Endothelial cell (in vitro differentiated cells): ENCODE measurements around the gene WDFY2. TPM values are rescaled to one million over a fixed set of nuclear protein-coding genes. Genes with fewer than 3 reads are reported as not detected.

Source experiments
- DNase-seq: peaks from one replicate; pipeline ENCODE4 v3.0.0; 2021; ENCODE audit warnings: low spot score
- H3K27ac Mint-ChIP-seq: one replicate; pipeline ENCODE4 v1.8.0; 2021; ENCODE audit warnings: mixed read lengths, inconsistent platforms; ENCODE audit not compliant: unreplicated experiment
- H3K27me3 Mint-ChIP-seq: one replicate; pipeline ENCODE4 v1.8.0; 2021; ENCODE audit warnings: mild to moderate bottlenecking, moderate library complexity, mixed read lengths, inconsistent platforms; ENCODE audit not compliant: unreplicated experiment
- H3K36me3 Mint-ChIP-seq: one replicate; pipeline ENCODE4 v1.8.0; 2021; ENCODE audit warnings: mild to moderate bottlenecking, low read depth, mixed read lengths, inconsistent platforms; ENCODE audit not compliant: unreplicated experiment
- H3K4me1 Mint-ChIP-seq: one replicate; pipeline ENCODE4 v1.8.0; 2021; ENCODE audit warnings: mild to moderate bottlenecking, mixed read lengths, inconsistent platforms; ENCODE audit not compliant: unreplicated experiment
- H3K4me3 Mint-ChIP-seq: one replicate; pipeline ENCODE4 v1.8.0; 2021; ENCODE audit warnings: mild to moderate bottlenecking, mixed read lengths, inconsistent platforms; ENCODE audit not compliant: unreplicated experiment
- H3K9me3 Mint-ChIP-seq: one replicate; pipeline ENCODE4 v1.8.0; 2021; ENCODE audit warnings: mixed read lengths, inconsistent platforms; ENCODE audit not compliant: unreplicated experiment
- CTCF ChIP-seq: fragments of 200-600 bp; sonication (generic); IDR thresholded peaks from one replicate; pipeline ENCODE4 v1.5.0; 2021; ENCODE audit warnings: antibody characterized with exemption; ENCODE audit not compliant: unreplicated experiment
- microRNA-seq: library from miRNA; unstranded; fragments of <30 nt; microRNA quantifications from one replicate; pipeline ENCODE4, GENCODE V29; 2020; ENCODE audit not compliant: unreplicated experiment
- total RNA-seq: library from RNA; stranded (reverse); fragmentation: NEBNext Ultra II Directional; extraction: Animal tissue kit (Norgen Biotek cat#: 25700); gene quantifications from one replicate; pipeline ENCODE4 v1.2.1, GENCODE V29; 2021; ENCODE audit not compliant: unreplicated experiment

The WDFY2 gene
- total RNA-seq, 1 donor from 2014 or later, result 22.7 TPM

GRCh38 chr13:51815848-51816247 is 231.6 kb downstream of the WDFY2 start:
- Mint-ChIP-seq H3K27me3 (peaks cover 6% of the 10 kb centered on the region), H3K36me3 (no peaks in the 10 kb centered on the region), H3K27ac (no peak overlapping the region), H3K9me3 (no peaks in the 10 kb centered on the region), H3K4me1 (peaks cover 28% of the 10 kb centered on the region), H3K4me3 (no peak overlapping the region)
- no peak for DNase-seq
- no peak for TF ChIP-seq CTCF

GRCh38 chr13:51816604-51817249 is 232.5 kb downstream of the WDFY2 start:
- H3K27me3 Mint-ChIP-seq, result peaks cover 6% of the 10 kb centered on the region
- no peak for DNase-seq
- peaks cover 21% of the 10 kb centered on the region for H3K4me1 Mint-ChIP-seq
- no peak for TF ChIP-seq CTCF
- no peaks in the 10 kb centered on the region for H3K9me3 Mint-ChIP-seq
- no peak overlapping the region for H3K27ac Mint-ChIP-seq
- no peak overlapping the region for H3K4me3 Mint-ChIP-seq
- H3K36me3 Mint-ChIP-seq, result no peaks in the 10 kb centered on the region

Small RNA genes within 50 kb of the gene (microRNA-seq; reads per million reads assigned to microRNA genes)
- not detected for gene MIR4703

Other genes with a start within 250 kb of the WDFY2 start
- gene SERPINE3, start 244.8 kb upstream of the WDFY2 start, total RNA-seq, result not detected
- 45.0 TPM for gene INTS6, start 131.4 kb upstream of the WDFY2 start, total RNA-seq
- 13.3 TPM for gene DHRS12, start 219.7 kb downstream of the WDFY2 start, total RNA-seq